Body of pancreas (tissue), 4 donors: ENCODE measurements around the gene HSPA12A.

Experiments used
- CTCF ChIP-seq, 7 experiments: fragments of 450-650 bp in 4 of 7; fragments of 200-600 bp in 3 of 7; sonication (generic) in 3 of 7; IDR thresholded peaks; one replicate each; pipeline ENCODE4 v1.5.1; 2016 to 2019; ENCODE audit warnings: antibody characterized with exemption in 7 of 7
- POLR2A ChIP-seq, 3 donors: fragments of 450-650 bp; IDR thresholded peaks; one replicate each; pipeline ENCODE4 v1.6.1; 2016; ENCODE audit warnings: antibody characterized with exemption in 3 of 3, mild to moderate bottlenecking in 2 of 3

- no peak for TF ChIP-seq CTCF (IDR thresholded peaks at IDR 0.05)
- no peak for TF ChIP-seq POLR2A (IDR thresholded peaks at IDR 0.05)
These were observed 4.6 kb downstream of the HSPA12A start for GRCh38 chr10:116737627-116738327.
